GM18951 (cell line): ENCODE results near the gene FOXQ1.
"Not testable (repeated sequence)": the region's sequence is repeated elsewhere in the genome, so short reads cannot be mapped to it uniquely, and the experiment has no call there.

ENCODE experiments used
- POLR2A ChIP-seq: IDR thresholded peaks from 4 replicates; pipeline ENCODE4 v1.6.1; 2011; ENCODE audit warnings: mild to moderate bottlenecking; ENCODE audit not compliant: insufficient read length, insufficient read depth; ENCODE audit errors: extremely low read depth
- in situ Hi-C: fragments of 300-500 bp; cut with MboI; formaldehyde crosslinking; loops from one replicate; pipeline ENCODE4 v1.12.0; 2022; ENCODE audit warnings: low sequenced_read_pairs, mixed read lengths, inconsistent platforms; ENCODE audit not compliant: unreplicated experiment

Gene FOXQ1

GRCh38 chr6:1317302-1317815 lies 5.5 kb downstream of the FOXQ1 start:
- in situ Hi-C loops = no loop called here
- TF ChIP-seq POLR2A = no peak

GRCh38 chr6:1318036-1318435 lies 6.1 kb downstream of the FOXQ1 start:
- TF ChIP-seq POLR2A = no peak
- in situ Hi-C loops = no loop called here

GRCh38 chr6:1318584-1318983 lies 6.7 kb downstream of the FOXQ1 start:
- in situ Hi-C loops = not testable (repeated sequence)

- in situ Hi-C loops = no loop called here
These were observed 9.8 kb downstream of the FOXQ1 start for GRCh38 chr6:1321738-1322137.

GRCh38 chr6:1322156-1322555 lies 10.3 kb downstream of the FOXQ1 start:
- in situ Hi-C loops = no loop called here
- TF ChIP-seq POLR2A = no peak

More at GRCh38 chr6:1321738-1322137, 9.8 kb downstream of the FOXQ1 start:
- no peak for TF ChIP-seq POLR2A

GRCh38 chr6:1322696-1323219 lies 10.9 kb downstream of the FOXQ1 start:
- in situ Hi-C loops = no loop called here
- TF ChIP-seq POLR2A = no peak

- TF ChIP-seq POLR2A = no peak
- in situ Hi-C loops = no loop called here
These were observed 13.0 kb downstream of the FOXQ1 start for GRCh38 chr6:1324936-1325335.

GRCh38 chr6:1325461-1326309 lies 13.8 kb downstream of the FOXQ1 start:
- in situ Hi-C loops = no loop called here
- TF ChIP-seq POLR2A = no peak

GRCh38 chr6:1326535-1327121 lies 14.7 kb downstream of the FOXQ1 start:
- in situ Hi-C loops = no loop called here
- no peak for TF ChIP-seq POLR2A

GRCh38 chr6:1327630-1328029 lies 15.7 kb downstream of the FOXQ1 start:
- in situ Hi-C loops = no loop called here
- no peak for TF ChIP-seq POLR2A

- no peak for TF ChIP-seq POLR2A
- in situ Hi-C loops = no loop called here
These were observed 16.4 kb downstream of the FOXQ1 start for GRCh38 chr6:1328129-1328800.

- TF ChIP-seq POLR2A = no peak
- in situ Hi-C loops = no loop called here
These were observed 17.8 kb downstream of the FOXQ1 start for GRCh38 chr6:1329708-1330107.

- in situ Hi-C loops = no loop called here
- TF ChIP-seq POLR2A = no peak
These were observed 22.8 kb downstream of the FOXQ1 start for GRCh38 chr6:1334684-1335083.

GRCh38 chr6:1335367-1336037 lies 23.6 kb downstream of the FOXQ1 start:
- TF ChIP-seq POLR2A = no peak
- in situ Hi-C loops = no loop called here
